Right atrium auricular region (tissue), 2 donors: ENCODE results near the gene BRICD5. TPM values are rescaled to one million over a fixed set of nuclear protein-coding genes. Genes with fewer than 3 reads are reported as not detected.
"Not testable (repeated sequence)": the region's sequence is repeated elsewhere in the genome, so short reads cannot be mapped to it uniquely, and the experiment has no call there.

ENCODE experiments used
- DNase-seq: peaks from one replicate; pipeline ENCODE4 v3.0.0-alpha.2; 2019; ENCODE audit warnings: low spot score
- H3K27ac ChIP-seq, 2 donors: fragments of 200-600 bp; sonication (generic); 1 replicate in 1 of 2; 2 replicates in 1 of 2; pipeline ENCODE4 v1.5.1; 2016 to 2019
- H3K27me3 ChIP-seq, 2 donors: fragments of 200-600 bp; sonication (generic); one replicate each; pipeline versions ENCODE4 v1.5.1 to v1.6.0; 2017 to 2019
- H3K36me3 ChIP-seq: fragments of 200-600 bp; sonication (generic); one replicate; pipeline ENCODE4 v1.5.1; 2016
- H3K4me1 ChIP-seq, 2 donors: fragments of 200-600 bp; sonication (generic); one replicate each; pipeline versions ENCODE4 v1.5.1 to v1.6.0; 2017 to 2019
- H3K4me3 ChIP-seq, 2 donors: fragments of 200-600 bp; sonication (generic); 1 replicate in 1 of 2; 2 replicates in 1 of 2; pipeline ENCODE4 v1.5.1; 2017 to 2019; ENCODE audit warnings: mild to moderate bottlenecking in 1 of 2, moderate library complexity in 1 of 2
- H3K9me3 ChIP-seq, 2 donors: fragments of 200-600 bp; sonication (generic); one replicate each; pipeline ENCODE4 v1.5.1; 2019
- CTCF ChIP-seq, 2 donors: fragments of 200-600 bp; sonication (generic); IDR thresholded peaks; one replicate each; pipeline ENCODE4 v1.5.1; 2019; ENCODE audit warnings: antibody characterized with exemption in 2 of 2
- total RNA-seq, 2 donors: library from RNA; depleted of rRNA; stranded (reverse); fragments of >200 nt; gene quantifications; one replicate each; pipeline ENCODE4 v1.1.0, GENCODE V29; 2016

The BRICD5 gene
- total RNA-seq, 2 donors from 2014 or later = 1.2 to 1.6 TPM

- Histone ChIP-seq H3K27ac (no peak overlapping the region), H3K4me3 (no peak overlapping the region), H3K36me3 (peaks cover 49% of the 10 kb centered on the region), H3K27me3 (no peaks in the 10 kb centered on the region), H3K4me1 (no peaks in the 10 kb centered on the region), H3K9me3 (no peaks in the 10 kb centered on the region)
- DNase-seq = no peak
- TF ChIP-seq CTCF (IDR thresholded peaks at IDR 0.05) = no peak
Observed at GRCh38 chr16:2244301-2244700, 33.6 kb upstream of the BRICD5 start.

GRCh38 chr16:2243781-2244180 lies 33.1 kb upstream of the BRICD5 start:
- DNase-seq = no peak
- no peak overlapping the region for H3K27ac ChIP-seq
- no peaks in the 10 kb centered on the region for H3K4me1 ChIP-seq
- H3K36me3 ChIP-seq = peaks cover 49% of the 10 kb centered on the region
- TF ChIP-seq CTCF (IDR thresholded peaks at IDR 0.05) = no peak
- no peak overlapping the region for H3K4me3 ChIP-seq
- no peaks in the 10 kb centered on the region for H3K9me3 ChIP-seq
- H3K27me3 ChIP-seq = no peaks in the 10 kb centered on the region

- H3K27ac ChIP-seq = no peak overlapping the region
- no peak for DNase-seq
- H3K4me1 ChIP-seq = peaks cover 0 to under 1% of the 10 kb centered on the region in 2 donors
- no peak for TF ChIP-seq CTCF (IDR thresholded peaks at IDR 0.05)
- H3K4me3 ChIP-seq = no peak overlapping the region
- no peaks in the 10 kb centered on the region for H3K9me3 ChIP-seq
- no peaks in the 10 kb centered on the region for H3K27me3 ChIP-seq
- peaks cover 49% of the 10 kb centered on the region for H3K36me3 ChIP-seq
Observed at GRCh38 chr16:2243031-2243528, 32.4 kb upstream of the BRICD5 start.

GRCh38 chr16:2242598-2242997 lies 31.9 kb upstream of the BRICD5 start:
- Histone ChIP-seq H3K27me3 (no peaks in the 10 kb centered on the region), H3K27ac (no peak overlapping the region), H3K4me1 (peaks cover 0 to 6% of the 10 kb centered on the region in 2 donors), H3K36me3 (peaks cover 49% of the 10 kb centered on the region), H3K4me3 (no peak overlapping the region), H3K9me3 (no peaks in the 10 kb centered on the region)
- TF ChIP-seq CTCF (IDR thresholded peaks at IDR 0.05) = no peak
- DNase-seq = no peak

GRCh38 chr16:2240331-2240730 lies 29.7 kb upstream of the BRICD5 start:
- H3K9me3 ChIP-seq, DNase-seq, H3K27me3 ChIP-seq, H3K27ac ChIP-seq, H3K4me3 ChIP-seq: not testable (repeated sequence)
- Histone ChIP-seq H3K36me3 (peaks cover 40% of the 10 kb centered on the region), H3K4me1 (peaks cover 0 to 25% of the 10 kb centered on the region in 2 donors)

- TF ChIP-seq CTCF (IDR thresholded peaks at IDR 0.05) = no peak
- H3K27me3 ChIP-seq = no peaks in the 10 kb centered on the region
- H3K4me1 ChIP-seq = peaks cover 0 to 25% of the 10 kb centered on the region in 2 donors
- no peaks in the 10 kb centered on the region for H3K9me3 ChIP-seq
- H3K27ac ChIP-seq = peak overlapping the region in 1 of 2 donors; percentile 7
- H3K4me3 ChIP-seq = no peak overlapping the region
- H3K36me3 ChIP-seq = peaks cover 40% of the 10 kb centered on the region
- no peak for DNase-seq
Observed at GRCh38 chr16:2238838-2239675, 28.4 kb upstream of the BRICD5 start.
